ENCODE data around the gene RTN4RL2. TPM values are rescaled to one million over a fixed set of nuclear protein-coding genes. Genes with fewer than 3 reads are reported as not detected.

RTN4RL2 gene
- total RNA-seq, result 1 to 10 TPM in 3 of 6 donors, under 1 TPM in 3; 0.55 to 2.7 (median 1.1) TPM
- polyA plus RNA-seq, result 1 to 10 TPM; 1.4 to 2.6 TPM

DNA sequence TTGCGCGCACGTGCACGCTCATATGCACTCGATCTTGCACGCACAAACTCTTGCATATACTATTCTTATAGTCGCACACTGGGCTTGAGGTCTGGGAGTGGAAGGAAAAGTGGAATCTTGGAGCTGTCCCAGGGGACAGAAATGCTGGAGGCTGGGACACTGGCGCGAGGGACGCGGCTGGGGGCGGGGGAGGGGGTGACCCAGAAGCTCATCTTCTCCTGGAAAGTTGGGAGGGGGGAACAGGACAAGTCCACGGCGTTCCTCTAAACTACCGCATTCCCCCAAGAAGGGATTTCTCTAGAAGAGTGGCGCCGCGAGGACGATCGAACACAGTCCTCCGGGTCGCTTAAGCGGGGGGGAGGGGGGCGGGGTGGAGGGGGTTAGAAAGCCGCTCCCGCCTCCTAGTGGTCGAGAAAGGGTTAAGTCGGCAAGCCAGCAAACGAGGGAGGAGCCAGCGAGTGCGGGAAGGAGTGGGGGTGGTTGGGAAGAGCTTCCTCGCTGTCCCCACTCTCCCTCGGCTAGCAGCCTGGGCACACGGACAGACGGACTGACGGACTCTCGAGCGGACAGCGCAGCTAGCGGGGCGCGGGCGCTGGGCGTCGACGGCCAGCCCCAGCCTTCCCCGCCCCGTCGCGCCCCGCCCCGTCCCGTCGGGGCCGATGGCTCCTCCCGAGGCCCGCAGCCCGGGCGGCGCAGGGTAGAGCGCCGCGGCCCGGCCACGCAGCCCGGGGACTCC lies at the start of gene RTN4RL2:
Gene RTN4RL2, plus strand, starts transcription at position 507 of the 736 bp plus-strand sequence. CDS start 338 bp downstream, outside the sequence.
- DNase-seq, result peak in 5 of 6 donors; percentile 36 to 66 (median 56)
- WGBS, 2 donors, result 1% methylated on average over 59 to 66 of the region's 66 CpGs
- Histone ChIP-seq H3K27ac (no peak within 1 kb of the TSS), H3K4me1 (peaks cover 0 to 17% (median 17%) of the 10 kb centered on the region in 3 donors), H3K4me3 (peak within 1 kb of the TSS; percentile 7 to 52 (median 30)), H3K9me3 (no peaks in the 10 kb centered on the region), H3K36me3 (no peaks in the 10 kb centered on the region), H3K27me3 (no peaks in the 10 kb centered on the region)
- intact Hi-C loops (cut with DNase I), result loop anchor here in 1 of 3 donors (10.0 kb wide), 1 partner anchor 55 kb away; the partner anchor contains the start of gene SLC43A1
- peak; percentile 15 to 55 (median 36) for ATAC-seq
- no peak for FAIRE-seq
- TF ChIP-seq, protein P1, sequence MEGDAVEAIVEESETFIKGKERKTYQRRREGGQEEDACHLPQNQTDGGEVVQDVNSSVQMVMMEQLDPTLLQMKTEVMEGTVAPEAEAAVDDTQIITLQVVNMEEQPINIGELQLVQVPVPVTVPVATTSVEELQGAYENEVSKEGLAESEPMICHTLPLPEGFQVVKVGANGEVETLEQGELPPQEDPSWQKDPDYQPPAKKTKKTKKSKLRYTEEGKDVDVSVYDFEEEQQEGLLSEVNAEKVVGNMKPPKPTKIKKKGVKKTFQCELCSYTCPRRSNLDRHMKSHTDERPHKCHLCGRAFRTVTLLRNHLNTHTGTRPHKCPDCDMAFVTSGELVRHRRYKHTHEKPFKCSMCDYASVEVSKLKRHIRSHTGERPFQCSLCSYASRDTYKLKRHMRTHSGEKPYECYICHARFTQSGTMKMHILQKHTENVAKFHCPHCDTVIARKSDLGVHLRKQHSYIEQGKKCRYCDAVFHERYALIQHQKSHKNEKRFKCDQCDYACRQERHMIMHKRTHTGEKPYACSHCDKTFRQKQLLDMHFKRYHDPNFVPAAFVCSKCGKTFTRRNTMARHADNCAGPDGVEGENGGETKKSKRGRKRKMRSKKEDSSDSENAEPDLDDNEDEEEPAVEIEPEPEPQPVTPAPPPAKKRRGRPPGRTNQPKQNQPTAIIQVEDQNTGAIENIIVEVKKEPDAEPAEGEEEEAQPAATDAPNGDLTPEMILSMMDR (IDR thresholded peaks at IDR 0.05), result peak in 1 of 4 donors; percentile 6

GRCh38 chr11:57413681-57414080 lies 46.6 kb upstream of the RTN4RL2 start:
- Histone ChIP-seq H3K9me3 (no peaks in the 10 kb centered on the region), H3K27ac (no peak overlapping the region), H3K4me1 (no peaks in the 10 kb centered on the region), H3K4me3 (no peak overlapping the region), H3K36me3 (peaks cover 0 to 9% (median 6%) of the 10 kb centered on the region in 3 donors), H3K27me3 (no peaks in the 10 kb centered on the region)
- DNase-seq (no peak), ATAC-seq (no peak), FAIRE-seq (no peak)
- TF ChIP-seq, protein P1 (IDR thresholded peaks at IDR 0.05), result no peak
- WGBS, 2 donors, result 86 to 90% methylated on average over 4 of the region's 4 CpGs
- intact Hi-C loops (cut with DNase I), result no loop called here

DNA sequence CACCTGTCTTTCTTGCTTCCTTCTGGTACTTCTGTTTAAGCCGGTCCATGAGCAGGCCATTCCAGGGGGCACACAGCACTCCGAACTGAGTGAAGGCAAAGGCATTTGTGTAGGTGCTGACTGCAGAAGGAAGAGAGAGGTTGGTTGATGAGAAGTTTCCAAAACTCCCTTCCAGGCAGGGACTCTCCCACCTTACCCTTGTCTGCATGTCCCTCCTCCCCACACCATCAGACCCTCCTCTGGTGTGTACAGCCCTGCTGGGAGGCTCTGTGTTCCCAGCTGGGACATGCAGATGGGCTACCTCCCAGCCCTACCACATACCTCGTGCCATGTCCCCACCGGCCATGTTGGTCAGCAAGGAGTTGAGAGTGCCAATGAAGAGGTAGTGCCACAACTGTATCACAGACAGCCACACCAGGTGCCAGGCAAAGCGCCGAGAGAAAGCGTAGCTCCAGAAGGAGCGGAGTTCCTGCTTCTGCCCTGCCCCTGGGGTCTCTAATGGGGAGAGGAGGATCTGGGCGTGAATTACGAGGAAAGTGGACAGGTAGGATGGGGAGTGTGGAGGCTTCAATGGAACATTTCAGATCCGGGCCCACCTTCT lies 45.6 kb upstream of the RTN4RL2 start:
- 94 to 96% methylated on average over 11 of the region's 11 CpGs for WGBS, 2 donors
- no peaks in the 10 kb centered on the region for H3K9me3 ChIP-seq
- peaks cover 0 to 9% (median 6%) of the 10 kb centered on the region in 3 donors for H3K36me3 ChIP-seq
- TF ChIP-seq, protein P1 (IDR thresholded peaks at IDR 0.05), result no peak
- H3K27me3 ChIP-seq, result no peaks in the 10 kb centered on the region
- DNase-seq (no peak), FAIRE-seq (no peak), ATAC-seq (no peak)
- no peak overlapping the region for H3K27ac ChIP-seq
- no peaks in the 10 kb centered on the region for H3K4me1 ChIP-seq
- H3K4me3 ChIP-seq, result no peak overlapping the region
- intact Hi-C loops (cut with DNase I), result no loop called here

DNA sequence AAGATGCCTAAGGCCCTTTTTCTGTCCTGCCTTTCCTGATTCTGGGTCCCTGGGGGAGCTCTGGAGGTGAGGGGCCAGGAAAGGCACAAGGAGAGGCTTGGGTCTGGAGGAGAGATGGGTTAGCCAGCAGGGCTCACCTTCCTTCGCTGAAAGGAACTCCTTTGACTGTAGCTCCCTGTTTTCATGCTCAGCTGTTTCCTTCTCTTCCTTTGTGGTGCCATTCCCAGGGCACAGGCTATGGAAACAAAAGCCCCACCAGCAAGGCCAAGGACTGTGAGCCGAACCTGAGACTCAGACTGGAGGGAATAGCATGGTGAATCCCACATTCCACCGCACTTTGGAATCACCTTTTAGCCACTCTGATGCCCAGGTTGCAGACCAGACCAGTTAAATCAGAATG lies 43.9 kb upstream of the RTN4RL2 start:
- DNase-seq (no peak), ATAC-seq (no peak), FAIRE-seq (no peak)
- H3K9me3 ChIP-seq, result no peaks in the 10 kb centered on the region
- H3K4me3 ChIP-seq, result no peak overlapping the region
- intact Hi-C loops (cut with DNase I), result no loop called here
- 91 to 93% methylated on average over 3 of the region's 3 CpGs for WGBS, 2 donors
- H3K27me3 ChIP-seq, result no peaks in the 10 kb centered on the region
- TF ChIP-seq, protein P1 (IDR thresholded peaks at IDR 0.05), result no peak
- H3K36me3 ChIP-seq, result peaks cover 0 to 9% (median 6%) of the 10 kb centered on the region in 3 donors
- no peak overlapping the region for H3K27ac ChIP-seq
- no peaks in the 10 kb centered on the region for H3K4me1 ChIP-seq

All from pancreas (tissue), 10 donors.